DND-41 (cell line): ENCODE data around the gene PIK3R6.

Experiments used
- ATAC-seq: fragments of 200-7000 bp; cut with Tn5 transposase; 3 replicates; pipeline ENCODE4 v1.9.1; 2021; ENCODE audit warnings: low read depth; ENCODE audit not compliant: insufficient read depth
- DNase-seq: peaks from one replicate; pipeline ENCODE4 v3.0.0-alpha.2; 2020
- H2AFZ ChIP-seq: 2 replicates; pipeline ENCODE4 v1.6.0; 2012; ENCODE audit warnings: low read depth, low read length
- H3K27ac ChIP-seq: 2 replicates; pipeline ENCODE4 v1.5.1; 2012; ENCODE audit warnings: low read length, inconsistent platforms
- H3K27me3 ChIP-seq: fragments of 200-600 bp; sonication (generic); 2 replicates; pipeline ENCODE4 v1.6.0; 2012; ENCODE audit warnings: low read length, mild to moderate bottlenecking, inconsistent platforms; ENCODE audit not compliant: insufficient read depth, poor library complexity
- H3K36me3 ChIP-seq: 2 replicates; pipeline ENCODE4 v1.5.1; 2012; ENCODE audit warnings: low read length, inconsistent platforms; ENCODE audit not compliant: insufficient read depth
- H3K4me1 ChIP-seq: 2 replicates; pipeline ENCODE4 v1.5.1; 2012; ENCODE audit warnings: mild to moderate bottlenecking, low read length; ENCODE audit not compliant: insufficient read depth
- H3K4me2 ChIP-seq: 2 replicates; pipeline ENCODE4 v1.6.0; 2012; ENCODE audit warnings: mild to moderate bottlenecking, moderate library complexity, low read length, inconsistent platforms; ENCODE audit not compliant: insufficient read depth
- H3K4me3 ChIP-seq, 2 experiments: fragments of 200-600 bp in 1 of 2; shearing (Covaris generic) in 1 of 2; 2 replicates each; pipeline ENCODE4 v1.5.1; 2012 to 2016; ENCODE audit warnings: inconsistent platforms in 2 of 2, low read length in 2 of 2, mild to moderate bottlenecking in 2 of 2, low read depth in 1 of 2, moderate library complexity in 1 of 2
- H3K79me2 ChIP-seq: 2 replicates; pipeline ENCODE4 v1.6.0; 2012; ENCODE audit warnings: low read length, inconsistent platforms; ENCODE audit not compliant: insufficient read depth
- H3K9ac ChIP-seq: 2 replicates; pipeline ENCODE4 v1.6.0; 2012; ENCODE audit warnings: low read depth, mild to moderate bottlenecking, inconsistent platforms, low read length, moderate library complexity
- H3K9me3 ChIP-seq: 2 replicates; pipeline ENCODE4 v1.5.1; 2012; ENCODE audit warnings: low read length, moderate library complexity, mild to moderate bottlenecking, inconsistent platforms; ENCODE audit not compliant: insufficient read depth, severe bottlenecking
- H4K20me1 ChIP-seq: 2 replicates; pipeline ENCODE4 v1.6.0; 2012; ENCODE audit warnings: low read length; ENCODE audit not compliant: insufficient read depth
- EZH2 ChIP-seq: IDR thresholded peaks from 3 replicates; pipeline ENCODE4 v1.6.1; 2012; ENCODE audit warnings: borderline replicate concordance, low read depth, mild to moderate bottlenecking, moderate library complexity, low read length, inconsistent platforms; ENCODE audit not compliant: severe bottlenecking
- TF ChIP-seq, protein P1 (sequence below): IDR thresholded peaks from 2 replicates; pipeline ENCODE4 v1.5.1; 2012; ENCODE audit warnings: borderline replicate concordance, low read length, moderate library complexity, mild to moderate bottlenecking; ENCODE audit not compliant: poor library complexity, severe bottlenecking; ENCODE audit errors: extremely low read depth

Gene PIK3R6

DNA sequence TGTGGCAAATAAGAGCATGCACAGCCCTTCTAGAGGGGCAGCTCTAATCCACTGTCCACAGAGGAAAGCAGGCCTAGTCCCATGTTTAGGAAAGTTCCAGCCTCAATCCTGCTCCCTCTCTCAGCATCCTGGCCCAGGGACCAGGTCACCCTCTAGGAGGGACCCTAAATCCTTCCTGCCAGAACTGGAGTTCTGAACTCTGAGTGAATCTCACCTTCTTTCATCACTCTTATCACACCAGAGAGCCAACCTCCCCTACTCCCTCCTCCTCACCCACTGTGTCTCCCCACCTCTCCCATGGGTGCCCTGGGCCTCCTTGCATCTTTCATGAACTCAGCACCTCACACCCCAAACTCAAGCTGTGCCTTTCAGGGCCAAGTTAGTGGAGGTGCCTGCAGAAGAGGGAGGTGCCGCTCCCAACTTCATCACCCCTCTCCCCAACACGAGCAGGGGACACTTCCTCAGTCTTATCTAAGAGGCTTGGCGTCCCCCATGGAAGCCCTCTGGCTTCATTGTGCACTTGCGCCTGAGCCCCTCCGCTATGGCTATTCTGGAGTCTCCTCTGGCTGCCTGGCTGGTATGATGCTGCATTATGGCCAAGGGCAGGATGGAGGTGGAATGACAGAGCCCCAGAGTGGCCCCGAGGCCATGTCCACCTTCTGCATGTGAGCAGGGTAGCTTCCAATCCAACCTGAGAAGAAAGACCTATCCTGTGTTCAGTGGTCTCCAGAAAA lies 31.7 kb downstream of the PIK3R6 start:
- TF ChIP-seq, protein P1, sequence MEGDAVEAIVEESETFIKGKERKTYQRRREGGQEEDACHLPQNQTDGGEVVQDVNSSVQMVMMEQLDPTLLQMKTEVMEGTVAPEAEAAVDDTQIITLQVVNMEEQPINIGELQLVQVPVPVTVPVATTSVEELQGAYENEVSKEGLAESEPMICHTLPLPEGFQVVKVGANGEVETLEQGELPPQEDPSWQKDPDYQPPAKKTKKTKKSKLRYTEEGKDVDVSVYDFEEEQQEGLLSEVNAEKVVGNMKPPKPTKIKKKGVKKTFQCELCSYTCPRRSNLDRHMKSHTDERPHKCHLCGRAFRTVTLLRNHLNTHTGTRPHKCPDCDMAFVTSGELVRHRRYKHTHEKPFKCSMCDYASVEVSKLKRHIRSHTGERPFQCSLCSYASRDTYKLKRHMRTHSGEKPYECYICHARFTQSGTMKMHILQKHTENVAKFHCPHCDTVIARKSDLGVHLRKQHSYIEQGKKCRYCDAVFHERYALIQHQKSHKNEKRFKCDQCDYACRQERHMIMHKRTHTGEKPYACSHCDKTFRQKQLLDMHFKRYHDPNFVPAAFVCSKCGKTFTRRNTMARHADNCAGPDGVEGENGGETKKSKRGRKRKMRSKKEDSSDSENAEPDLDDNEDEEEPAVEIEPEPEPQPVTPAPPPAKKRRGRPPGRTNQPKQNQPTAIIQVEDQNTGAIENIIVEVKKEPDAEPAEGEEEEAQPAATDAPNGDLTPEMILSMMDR, result no peak
- TF ChIP-seq EZH2, result no peak
- no peak overlapping the region for H3K9ac ChIP-seq
- H3K4me1 ChIP-seq, result no peaks in the 10 kb centered on the region
- ATAC-seq (no peak), DNase-seq (no peak)
- no peaks in the 10 kb centered on the region; the same call in 1 of the 2 replicates for H4K20me1 ChIP-seq
- H3K4me2 ChIP-seq, result no peak overlapping the region
- no peaks in the 10 kb centered on the region for H3K9me3 ChIP-seq
- no peak overlapping the region for H3K27ac ChIP-seq
- no peak overlapping the region for H3K4me3 ChIP-seq
- H3K79me2 ChIP-seq, result no peaks in the 10 kb centered on the region
- H3K36me3 ChIP-seq, result peaks cover 65% of the 10 kb centered on the region
- H2AFZ ChIP-seq, result no peak overlapping the region
- H3K27me3 ChIP-seq, result no peaks in the 10 kb centered on the region

DNA sequence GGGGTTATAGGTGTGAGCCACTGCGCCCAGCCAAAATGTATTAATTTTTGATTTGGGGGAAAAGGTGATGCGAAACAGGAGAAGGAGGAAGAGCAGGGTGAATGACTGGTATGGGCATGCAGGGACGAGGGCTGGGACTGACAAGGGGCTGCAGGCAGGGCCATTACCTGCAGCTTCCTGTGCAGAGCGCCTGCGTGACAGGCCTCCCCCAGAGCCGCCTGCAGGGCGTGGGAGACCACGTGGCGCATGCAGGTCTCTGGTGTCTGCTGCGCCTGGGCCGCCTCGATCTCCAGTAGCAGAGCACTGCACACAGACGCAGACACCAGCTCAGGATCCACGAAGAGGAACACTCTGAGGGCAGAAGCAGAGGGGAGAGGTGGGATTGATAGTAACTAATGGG lies 32.4 kb downstream of the PIK3R6 start:
- H3K36me3 ChIP-seq, result peaks cover 71% of the 10 kb centered on the region
- H3K9ac ChIP-seq, result no peak overlapping the region
- H3K4me2 ChIP-seq, result no peak overlapping the region

GRCh38 chr17:8832711-8833352 lies 34.6 kb downstream of the PIK3R6 start:
- H3K9me3 ChIP-seq, result no peaks in the 10 kb centered on the region
- DNase-seq (peak; percentile 53), ATAC-seq (peak; percentile 56; the same call in 2 of the 3 replicates)
- no peaks in the 10 kb centered on the region for H3K27me3 ChIP-seq
- no peaks in the 10 kb centered on the region for H4K20me1 ChIP-seq
- H3K27ac ChIP-seq, result peak overlapping the region; percentile 23; the same call in 1 of the 2 replicates
- H3K79me2 ChIP-seq, result no peaks in the 10 kb centered on the region
- no peak for TF ChIP-seq EZH2
- TF ChIP-seq, protein P1, result peak; percentile 68
- H3K36me3 ChIP-seq, result peaks cover 69% of the 10 kb centered on the region
- no peak overlapping the region for H3K4me2 ChIP-seq
- H3K4me3 ChIP-seq, result no peak overlapping the region
- H3K9ac ChIP-seq, result no peak overlapping the region
- H2AFZ ChIP-seq, result no peak overlapping the region
- no peaks in the 10 kb centered on the region for H3K4me1 ChIP-seq

More for the DNA sequence above, 32.4 kb downstream of the PIK3R6 start:
- H4K20me1 ChIP-seq, result no peaks in the 10 kb centered on the region; the same call in 1 of the 2 replicates
- no peaks in the 10 kb centered on the region for H3K4me1 ChIP-seq
- no peak overlapping the region for H2AFZ ChIP-seq
- no peak overlapping the region for H3K4me3 ChIP-seq
- ATAC-seq (no peak), DNase-seq (no peak)
- H3K79me2 ChIP-seq, result no peaks in the 10 kb centered on the region
- no peaks in the 10 kb centered on the region for H3K27me3 ChIP-seq
- TF ChIP-seq, protein P1, result no peak
- no peak for TF ChIP-seq EZH2
- H3K9me3 ChIP-seq, result no peaks in the 10 kb centered on the region
- H3K27ac ChIP-seq, result no peak overlapping the region
